ENCODE measurements around the gene RNF207. TPM values are rescaled to one million over a fixed set of nuclear protein-coding genes. Genes with fewer than 3 reads are reported as not detected.

The RNF207 gene
- total RNA-seq, 1 donor from 2014 or later = 4.9 TPM

DNA sequence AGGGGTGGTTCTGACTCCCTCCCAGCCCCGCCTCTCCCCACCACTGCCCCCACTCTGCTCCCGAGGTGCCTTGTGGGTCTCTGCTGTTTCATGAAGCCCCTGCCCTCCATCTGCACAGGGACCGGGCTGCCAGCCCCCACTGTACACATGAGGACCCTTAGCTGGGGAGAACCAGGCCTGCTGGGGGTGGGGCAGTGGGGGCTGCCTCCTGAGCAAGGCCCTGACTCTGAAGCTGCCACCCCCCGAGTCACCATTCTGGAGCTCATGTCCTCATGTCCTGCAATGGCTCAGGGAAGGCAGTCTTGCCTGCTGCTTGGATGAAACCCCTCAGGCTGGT, 46.4 kb downstream of the RNF207 start:
- Mint-ChIP-seq H3K4me3 (no peak overlapping the region), H3K27me3 (ENCODE audit: low read depth) (peaks cover 40% of the 10 kb centered on the region), H3K36me3 (ENCODE audit: low read depth) (no peaks in the 10 kb centered on the region), H3K9me3 (no peaks in the 10 kb centered on the region), H3K27ac (ENCODE audit: unreplicated experiment) (no peak overlapping the region), H3K4me1 (peaks cover 7% of the 10 kb centered on the region)
- TF ChIP-seq, protein P1, sequence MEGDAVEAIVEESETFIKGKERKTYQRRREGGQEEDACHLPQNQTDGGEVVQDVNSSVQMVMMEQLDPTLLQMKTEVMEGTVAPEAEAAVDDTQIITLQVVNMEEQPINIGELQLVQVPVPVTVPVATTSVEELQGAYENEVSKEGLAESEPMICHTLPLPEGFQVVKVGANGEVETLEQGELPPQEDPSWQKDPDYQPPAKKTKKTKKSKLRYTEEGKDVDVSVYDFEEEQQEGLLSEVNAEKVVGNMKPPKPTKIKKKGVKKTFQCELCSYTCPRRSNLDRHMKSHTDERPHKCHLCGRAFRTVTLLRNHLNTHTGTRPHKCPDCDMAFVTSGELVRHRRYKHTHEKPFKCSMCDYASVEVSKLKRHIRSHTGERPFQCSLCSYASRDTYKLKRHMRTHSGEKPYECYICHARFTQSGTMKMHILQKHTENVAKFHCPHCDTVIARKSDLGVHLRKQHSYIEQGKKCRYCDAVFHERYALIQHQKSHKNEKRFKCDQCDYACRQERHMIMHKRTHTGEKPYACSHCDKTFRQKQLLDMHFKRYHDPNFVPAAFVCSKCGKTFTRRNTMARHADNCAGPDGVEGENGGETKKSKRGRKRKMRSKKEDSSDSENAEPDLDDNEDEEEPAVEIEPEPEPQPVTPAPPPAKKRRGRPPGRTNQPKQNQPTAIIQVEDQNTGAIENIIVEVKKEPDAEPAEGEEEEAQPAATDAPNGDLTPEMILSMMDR (conservative IDR thresholded peaks at IDR 0.05) = no peak
- no peak for DNase-seq (ENCODE audit: low read depth, low spot score)

DNA sequence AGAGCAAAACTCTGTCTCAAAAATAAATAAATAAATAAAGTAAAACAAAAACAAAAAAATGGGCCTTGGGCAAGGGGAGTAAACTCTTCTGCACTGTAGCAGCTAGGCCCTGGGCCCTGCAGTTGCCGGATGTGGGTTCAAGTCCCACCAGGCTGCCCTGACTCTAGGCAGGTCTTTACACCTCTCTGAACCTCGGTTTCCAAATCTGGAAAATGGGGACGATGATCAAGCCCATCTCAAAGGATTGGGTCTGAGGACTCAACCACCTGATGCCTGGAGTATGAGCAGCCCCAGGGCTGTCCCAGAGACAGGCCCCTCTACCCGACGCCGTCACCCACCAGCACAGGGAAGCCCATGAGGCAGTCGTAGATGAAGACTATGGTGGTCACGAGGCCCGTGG, 47.5 kb downstream of the RNF207 start:
- H3K4me3 Mint-ChIP-seq = no peak overlapping the region
- no peaks in the 10 kb centered on the region for H3K36me3 Mint-ChIP-seq (ENCODE audit: low read depth)
- no peaks in the 10 kb centered on the region for H3K9me3 Mint-ChIP-seq
- no peak overlapping the region for H3K27ac Mint-ChIP-seq (ENCODE audit: unreplicated experiment)
- H3K27me3 Mint-ChIP-seq (ENCODE audit: low read depth) = peaks cover 29% of the 10 kb centered on the region
- H3K4me1 Mint-ChIP-seq = peaks cover 6% of the 10 kb centered on the region
- DNase-seq (ENCODE audit: low read depth, low spot score) = no peak
- TF ChIP-seq, protein P1 (conservative IDR thresholded peaks at IDR 0.05) = no peak

DNA sequence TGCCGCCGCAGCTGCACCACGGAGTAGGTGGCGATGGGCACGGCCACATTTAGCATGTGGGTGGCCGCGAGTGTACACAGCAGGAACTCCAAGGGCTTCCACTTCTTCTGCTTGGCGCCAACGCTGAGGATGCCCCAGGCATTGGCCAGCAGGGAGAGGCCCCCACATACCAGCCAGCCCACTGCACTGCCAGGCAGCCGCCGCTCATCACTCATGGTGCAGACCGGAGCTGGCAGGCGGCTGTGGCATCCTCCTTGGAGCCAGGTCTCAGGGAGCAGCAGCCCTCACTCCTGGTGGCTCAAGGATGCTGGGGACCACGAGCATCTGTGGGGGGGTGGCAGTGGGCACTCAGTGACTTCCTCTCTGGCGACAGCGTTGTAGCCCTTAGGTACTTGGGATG, 48.8 kb downstream of the RNF207 start:
- Mint-ChIP-seq H3K27me3 (ENCODE audit: low read depth) (peaks cover 23% of the 10 kb centered on the region), H3K27ac (ENCODE audit: unreplicated experiment) (no peak overlapping the region), H3K9me3 (no peaks in the 10 kb centered on the region), H3K4me3 (no peak overlapping the region), H3K4me1 (peaks cover 13% of the 10 kb centered on the region), H3K36me3 (ENCODE audit: low read depth) (no peaks in the 10 kb centered on the region)
- DNase-seq (ENCODE audit: low read depth, low spot score) = no peak
- TF ChIP-seq, protein P1 (conservative IDR thresholded peaks at IDR 0.05) = no peak

DNA sequence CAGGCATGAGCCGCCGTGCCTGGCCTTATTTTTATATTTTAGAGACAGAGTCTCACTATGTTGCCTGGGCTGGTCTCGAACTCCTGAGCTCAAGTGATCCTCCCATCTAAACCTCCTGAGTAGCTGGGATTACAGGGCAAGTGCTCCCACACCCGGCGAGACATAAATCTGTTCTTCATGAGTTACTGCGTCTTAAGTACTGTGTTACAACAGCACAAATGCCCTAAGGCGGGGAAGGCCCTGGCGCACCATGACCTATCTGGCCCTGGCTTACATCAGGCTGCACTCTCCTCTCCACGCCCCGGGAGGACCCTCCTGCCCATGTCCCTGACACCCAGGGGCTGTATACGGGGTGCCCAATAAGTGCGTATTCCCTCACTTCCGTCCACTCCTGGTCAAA, 50.7 kb downstream of the RNF207 start:
- H3K27me3 Mint-ChIP-seq (ENCODE audit: low read depth) = peaks cover 7% of the 10 kb centered on the region
- H3K4me1 Mint-ChIP-seq = peaks cover 17% of the 10 kb centered on the region
- TF ChIP-seq, protein P1 (conservative IDR thresholded peaks at IDR 0.05) = no peak
- peak overlapping the region; percentile 67 for H3K4me3 Mint-ChIP-seq
- DNase-seq (ENCODE audit: low read depth, low spot score) = no peak
- no peak overlapping the region for H3K27ac Mint-ChIP-seq (ENCODE audit: unreplicated experiment)
- H3K9me3 Mint-ChIP-seq = no peaks in the 10 kb centered on the region
- no peaks in the 10 kb centered on the region for H3K36me3 Mint-ChIP-seq (ENCODE audit: low read depth)

DNA sequence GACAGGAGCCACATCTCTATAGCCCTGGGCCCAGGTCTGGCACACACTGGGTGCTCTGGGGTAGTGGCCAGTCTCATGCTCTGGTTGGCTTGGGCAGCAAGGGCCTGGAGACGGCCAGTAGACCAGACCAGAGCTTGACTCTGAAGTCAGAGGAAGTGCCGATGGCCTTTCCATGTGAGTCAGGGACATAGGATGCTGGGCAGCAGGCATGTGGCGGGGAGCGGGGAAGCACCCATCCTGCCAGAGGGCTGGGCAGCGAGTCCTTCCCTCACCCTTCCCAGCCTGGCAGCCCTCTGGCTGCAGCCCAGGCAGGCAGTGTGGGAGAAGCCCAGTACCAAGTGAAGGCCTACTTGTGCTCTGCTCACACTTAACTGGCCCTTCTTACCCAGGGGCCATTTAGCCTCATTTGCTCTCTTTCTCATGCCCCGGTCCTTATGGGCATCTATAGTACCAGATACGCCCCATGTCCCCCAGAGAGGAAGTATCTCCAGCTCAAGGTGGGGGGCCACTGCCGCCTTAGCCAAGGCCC, 51.7 kb downstream of the RNF207 start:
- Mint-ChIP-seq H3K27me3 (ENCODE audit: low read depth) (peaks cover 2% of the 10 kb centered on the region), H3K36me3 (ENCODE audit: low read depth) (no peaks in the 10 kb centered on the region), H3K4me1 (peaks cover 25% of the 10 kb centered on the region), H3K27ac (ENCODE audit: unreplicated experiment) (no peak overlapping the region), H3K4me3 (peak overlapping the region; percentile 70), H3K9me3 (no peaks in the 10 kb centered on the region)
- no peak for DNase-seq (ENCODE audit: low read depth, low spot score)
- TF ChIP-seq, protein P1 (conservative IDR thresholded peaks at IDR 0.05) = no peak

DNA sequence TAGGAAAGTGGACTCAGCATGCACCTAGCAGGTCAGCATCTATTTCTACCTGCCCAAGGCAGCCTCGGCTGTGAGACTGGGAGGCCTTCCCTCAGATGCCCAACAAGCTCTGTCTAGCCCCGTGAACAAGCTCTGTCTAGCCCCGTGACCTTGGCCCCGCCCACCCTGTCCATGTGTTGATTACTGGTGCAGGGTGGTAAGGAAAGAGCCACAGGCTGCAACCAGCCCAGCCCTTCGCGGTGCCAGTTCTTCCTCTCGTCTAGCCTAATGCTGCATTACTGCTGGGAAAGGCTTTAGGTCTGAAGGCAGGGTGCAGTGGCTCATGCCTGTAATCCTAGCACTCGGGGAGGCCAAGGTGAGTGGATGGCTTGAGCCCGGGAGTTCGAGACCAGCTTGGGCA, 52.8 kb downstream of the RNF207 start:
- Mint-ChIP-seq H3K36me3 (ENCODE audit: low read depth) (no peaks in the 10 kb centered on the region), H3K4me1 (peaks cover 25% of the 10 kb centered on the region), H3K4me3 (peak overlapping the region; percentile 82), H3K27me3 (ENCODE audit: low read depth) (no peaks in the 10 kb centered on the region), H3K27ac (ENCODE audit: unreplicated experiment) (no peak overlapping the region), H3K9me3 (no peaks in the 10 kb centered on the region)
- DNase-seq (ENCODE audit: low read depth, low spot score) = no peak
- TF ChIP-seq, protein P1 (conservative IDR thresholded peaks at IDR 0.05) = no peak
